ENCODE measurements around the gene GBP2.

- TF ChIP-seq CTCF (conservative IDR thresholded peaks at IDR 0.05; ENCODE audit: low read depth, low read length) (no peak), BHLHE40 (IDR thresholded peaks at IDR 0.05; ENCODE audit: low read depth, low read length) (no peak), CEBPB (IDR thresholded peaks at IDR 0.05; ENCODE audit: low read depth, low read length) (no peak), RCOR1 (IDR thresholded peaks at IDR 0.05; ENCODE audit: insufficient replicate concordance, low read length) (no peak), RFX5 (IDR thresholded peaks at IDR 0.05; ENCODE audit: low read depth, low read length) (no peak), MXI1 (IDR thresholded peaks at IDR 0.05; ENCODE audit: borderline replicate concordance, low read depth, low read length) (no peak), POLR2A (IDR thresholded peaks at IDR 0.05; ENCODE audit: low read depth, low read length) (no peak), CHD1 (IDR thresholded peaks at IDR 0.05; ENCODE audit: low read depth, low read length) (no peak), SMC3 (IDR thresholded peaks at IDR 0.05; ENCODE audit: low read depth, low read length) (no peak), USF2 (IDR thresholded peaks at IDR 0.05; ENCODE audit: low read depth, low read length) (no peak)
Observed at GRCh38 chr1:89060091-89060490, 65.8 kb downstream of the GBP2 start.

All from IMR-90 (cell line).